MCF 10A (cell line): ENCODE data around the gene AFTPH. TPM values are rescaled to one million over a fixed set of nuclear protein-coding genes. Genes with fewer than 3 reads are reported as not detected.

Source experiments
- BruUV-seq: library from RNA; stranded (reverse); fragments of 400-500 nt; replicated peaks from 2 replicates; lab custom pipeline; 2021; lab: Mats Ljungman, UMichigan
- CTCF ChIA-PET: fragments of 300-600 bp; sonication (Branson Sonifier 250); formaldehyde crosslinking; extraction: SDS; loops from one replicate; lab custom pipeline; 2021; ENCODE audit warnings: antibody characterized with exemption, inconsistent platforms; lab: Yijun Ruan, JAX
- POLR2A ChIA-PET: fragments of 300-600, 350-650 bp; sonication (Branson Sonifier 250); formaldehyde crosslinking; extraction: SDS; loops from one replicate; lab custom pipeline; 2020; ENCODE audit warnings: antibody characterized with exemption, inconsistent platforms; lab: Yijun Ruan, JAX
- DNase-seq: peaks from one replicate; pipeline ENCODE4 v3.0.0-alpha.2; 2018; ENCODE audit not compliant: unreplicated experiment
- H3K27ac Mint-ChIP-seq: one replicate; pipeline ENCODE4 v1.8.0; 2022; ENCODE audit warnings: mild to moderate bottlenecking, low read depth, mixed read lengths; ENCODE audit not compliant: unreplicated experiment
- H3K27me3 Mint-ChIP-seq: one replicate; pipeline ENCODE4 v1.8.0; 2022; ENCODE audit warnings: mixed read lengths; ENCODE audit not compliant: insufficient read depth, unreplicated experiment
- H3K36me3 Mint-ChIP-seq: one replicate; pipeline ENCODE4 v1.8.0; 2022; ENCODE audit warnings: mild to moderate bottlenecking, moderate library complexity, mixed read lengths; ENCODE audit not compliant: insufficient read depth, unreplicated experiment
- H3K4me1 Mint-ChIP-seq: one replicate; pipeline ENCODE4 v1.8.0; 2022; ENCODE audit warnings: mixed read lengths; ENCODE audit not compliant: insufficient read depth, unreplicated experiment
- H3K4me3 Mint-ChIP-seq: one replicate; pipeline ENCODE4 v1.8.0; 2022; ENCODE audit warnings: mild to moderate bottlenecking, moderate library complexity, mixed read lengths; ENCODE audit not compliant: unreplicated experiment
- H3K9me3 Mint-ChIP-seq: one replicate; pipeline ENCODE4 v1.8.0; 2022; ENCODE audit warnings: mixed read lengths; ENCODE audit not compliant: unreplicated experiment
- CTCF ChIP-seq: fragments of 200-600 bp; IDR thresholded peaks from one replicate; pipeline ENCODE4 v1.8.0; 2022; ENCODE audit warnings: antibody characterized with exemption, mild to moderate bottlenecking; ENCODE audit not compliant: unreplicated experiment
- intact Hi-C: fragments of 100-400 bp; cut with micrococcal nuclease; formaldehyde crosslinking; loops from 2 replicates; pipeline ENCODE4 v1.14.1; 2022
- total RNA-seq: library from RNA; stranded (reverse); gene quantifications from 2 replicates; pipeline ENCODE4 v1.2.3, GENCODE V29; 2022

The AFTPH gene
- total RNA-seq, 1 experiment from 2014 or later: 24.7 TPM

GRCh38 chr2:64491426-64491825, 32.7 kb upstream of the AFTPH start:
- POLR2A ChIA-PET: interaction anchor here (0.7 kb wide), 1 partner anchor 37 kb away, joined by 3 read pairs; the partner anchor contains the start of gene LGALSL
- no TSS peak for BruUV-seq
- peaks cover 15% of the 10 kb centered on the region for H3K4me1 Mint-ChIP-seq
- intact Hi-C loops: no loop called here
- no peak for TF ChIP-seq CTCF
- H3K9me3 Mint-ChIP-seq: no peaks in the 10 kb centered on the region
- no peak overlapping the region for H3K27ac Mint-ChIP-seq
- H3K4me3 Mint-ChIP-seq: no peak overlapping the region
- peak; percentile 26 for DNase-seq
- H3K27me3 Mint-ChIP-seq: no peaks in the 10 kb centered on the region
- CTCF ChIA-PET: interaction anchor here (0.5 to 12.0 kb wide), 5 partner anchors 32 to 162 kb away, joined by 3 to 257 read pairs (median 4); no protein-coding TSS in a partner anchor
- peaks cover 6% of the 10 kb centered on the region for H3K36me3 Mint-ChIP-seq

- TF ChIP-seq CTCF: no peak
- no peak overlapping the region for H3K27ac Mint-ChIP-seq
- peaks cover 9% of the 10 kb centered on the region for H3K4me1 Mint-ChIP-seq
- BruUV-seq: no TSS peak
- H3K36me3 Mint-ChIP-seq: peaks cover 6% of the 10 kb centered on the region
- DNase-seq: no peak
- no peaks in the 10 kb centered on the region for H3K9me3 Mint-ChIP-seq
- no peak overlapping the region for H3K4me3 Mint-ChIP-seq
- intact Hi-C loops: no loop called here
- H3K27me3 Mint-ChIP-seq: no peaks in the 10 kb centered on the region
- CTCF ChIA-PET: interaction anchor here (12.0 kb wide), 1 partner anchor 163 kb away, joined by 257 read pairs; no protein-coding TSS in a partner anchor
- POLR2A ChIA-PET: no interaction called here
Observed at GRCh38 chr2:64492272-64492671, 31.9 kb upstream of the AFTPH start.

- no peaks in the 10 kb centered on the region for H3K9me3 Mint-ChIP-seq
- intact Hi-C loops: no loop called here
- no peak for DNase-seq
- ChIA-PET POLR2A (no interaction called here), CTCF (interaction anchor here (0.5 to 7.9 kb wide), 3 partner anchors 39 to 513 kb away, joined by 3 to 44 read pairs (median 4); no protein-coding TSS in a partner anchor)
- peaks cover 1% of the 10 kb centered on the region for H3K27me3 Mint-ChIP-seq
- peaks cover 9% of the 10 kb centered on the region for H3K4me1 Mint-ChIP-seq
- peaks cover 6% of the 10 kb centered on the region for H3K36me3 Mint-ChIP-seq
- TF ChIP-seq CTCF: no peak
- BruUV-seq: no TSS peak
- no peak overlapping the region for H3K27ac Mint-ChIP-seq
- no peak overlapping the region for H3K4me3 Mint-ChIP-seq
Observed at GRCh38 chr2:64492821-64493220, 31.3 kb upstream of the AFTPH start.

- Mint-ChIP-seq H3K4me1 (peaks cover 9% of the 10 kb centered on the region), H3K4me3 (no peak overlapping the region), H3K27ac (no peak overlapping the region), H3K9me3 (no peaks in the 10 kb centered on the region), H3K36me3 (peaks cover 6% of the 10 kb centered on the region), H3K27me3 (peaks cover 11% of the 10 kb centered on the region)
- no TSS peak for BruUV-seq
- POLR2A ChIA-PET: interaction anchor here (0.6 to 0.7 kb wide), 2 partner anchors 37 to 318 kb away, joined by 3 to 4 read pairs; no protein-coding TSS in a partner anchor
- no peak for DNase-seq
- intact Hi-C loops: no loop called here
- no peak for TF ChIP-seq CTCF
- CTCF ChIA-PET: interaction anchor here (0.6 to 7.9 kb wide), 2 partner anchors 93 to 162 kb away, joined by 4 to 44 read pairs; no protein-coding TSS in a partner anchor
Observed at GRCh38 chr2:64493788-64494187, 30.3 kb upstream of the AFTPH start.
